Measurements from ENCODE around the gene VHLL. TPM values are rescaled to one million over a fixed set of nuclear protein-coding genes. Genes with fewer than 3 reads are reported as not detected.

Gene VHLL
- total and polyA plus RNA-seq, 2 of the 13 experiments (the other 11 are each of a cell fraction or from before 2014, with no cell fraction given): 0.24 TPM; not detected in 1

Other genes with a start within 250 kb of the VHLL start
- gene UBQLN4, start 245.5 kb downstream of the VHLL start, total RNA-seq (2016; rRNA removed; fragmentation: Illumina TruSeq; extraction: Trizol): 31.5 and 33.2 TPM in 2 replicates
- 39.8 and 42.0 TPM in 2 replicates for gene UBQLN4, start 245.5 kb downstream of the VHLL start, polyA plus RNA-seq (2011; rRNA removed)
- 66.4 and 84.0 TPM in 2 replicates for gene LAMTOR2, start 244.5 kb downstream of the VHLL start, total RNA-seq (2016; rRNA removed; fragmentation: Illumina TruSeq; extraction: Trizol)
- gene LAMTOR2, start 244.5 kb downstream of the VHLL start, polyA plus RNA-seq (2011; rRNA removed): 36.5 and 44.9 TPM in 2 replicates
- gene RAB25, start 238.1 kb downstream of the VHLL start, total RNA-seq (2016; rRNA removed; fragmentation: Illumina TruSeq; extraction: Trizol): 0.20 TPM in 1 of 2 replicates, not detected in the other
- 0.12 and 0.22 TPM in 2 replicates for gene RAB25, start 238.1 kb downstream of the VHLL start, polyA plus RNA-seq (2011; rRNA removed)
- 7.6 TPM in 2 replicates for gene MEX3A, start 216.8 kb downstream of the VHLL start, total RNA-seq (2016; rRNA removed; fragmentation: Illumina TruSeq; extraction: Trizol)
- 9.0 and 9.1 TPM in 2 replicates for gene MEX3A, start 216.8 kb downstream of the VHLL start, polyA plus RNA-seq (2011; rRNA removed)
- gene LMNA, start 184.6 kb downstream of the VHLL start, total RNA-seq (2016; rRNA removed; fragmentation: Illumina TruSeq; extraction: Trizol): 190 and 225 TPM in 2 replicates
- 107 and 110 TPM in 2 replicates for gene LMNA, start 184.6 kb downstream of the VHLL start, polyA plus RNA-seq (2011; rRNA removed)
- 0.09 TPM in 1 of 2 replicates, not detected in the other for gene SEMA4A, start 145.7 kb downstream of the VHLL start, total RNA-seq (2016; rRNA removed; fragmentation: Illumina TruSeq; extraction: Trizol)
- gene SEMA4A, start 145.7 kb downstream of the VHLL start, polyA plus RNA-seq (2011; rRNA removed): 0.14 and 0.20 TPM in 2 replicates
- gene SLC25A44, start 105.2 kb downstream of the VHLL start, total RNA-seq (2016; rRNA removed; fragmentation: Illumina TruSeq; extraction: Trizol): 10.7 and 12.4 TPM in 2 replicates
- gene SLC25A44, start 105.2 kb downstream of the VHLL start, polyA plus RNA-seq (2011; rRNA removed): 13.4 and 14.3 TPM in 2 replicates
- gene PMF1, start 86.3 kb downstream of the VHLL start, total RNA-seq (2016; rRNA removed; fragmentation: Illumina TruSeq; extraction: Trizol): 89.0 and 94.7 TPM in 2 replicates
- 68.4 and 72.5 TPM in 2 replicates for gene PMF1, start 86.3 kb downstream of the VHLL start, polyA plus RNA-seq (2011; rRNA removed)
- 0.62 TPM in 1 of 2 replicates, not detected in the other for gene BGLAP, start 57.1 kb downstream of the VHLL start, total RNA-seq (2016; rRNA removed; fragmentation: Illumina TruSeq; extraction: Trizol)
- gene BGLAP, start 57.1 kb downstream of the VHLL start, polyA plus RNA-seq (2011; rRNA removed): 1.4 and 1.6 TPM in 2 replicates
- 0.14 and 0.82 TPM in 2 replicates for gene PAQR6, start 51.3 kb downstream of the VHLL start, total RNA-seq (2016; rRNA removed; fragmentation: Illumina TruSeq; extraction: Trizol)
- 1.4 and 2.0 TPM in 2 replicates for gene PAQR6, start 51.3 kb downstream of the VHLL start, polyA plus RNA-seq (2011; rRNA removed)
- 63.3 and 84.0 TPM in 2 replicates for gene SMG5, start 16.5 kb downstream of the VHLL start, total RNA-seq (2016; rRNA removed; fragmentation: Illumina TruSeq; extraction: Trizol)
- gene SMG5, start 16.5 kb downstream of the VHLL start, polyA plus RNA-seq (2011; rRNA removed): 50.5 and 65.4 TPM in 2 replicates
- 1.0 and 1.9 TPM in 2 replicates for gene TMEM79, start 15.0 kb downstream of the VHLL start, total RNA-seq (2016; rRNA removed; fragmentation: Illumina TruSeq; extraction: Trizol)
- 0.99 and 1.2 TPM in 2 replicates for gene TMEM79, start 15.0 kb downstream of the VHLL start, polyA plus RNA-seq (2011; rRNA removed)
- 39.1 and 75.8 TPM in 2 replicates for gene GLMP, start 3.6 kb downstream of the VHLL start, total RNA-seq (2016; rRNA removed; fragmentation: Illumina TruSeq; extraction: Trizol)
- 41.4 and 44.6 TPM in 2 replicates for gene GLMP, start 3.6 kb downstream of the VHLL start, polyA plus RNA-seq (2011; rRNA removed)
- gene CCT3, start 39.0 kb upstream of the VHLL start, total RNA-seq (2016; rRNA removed; fragmentation: Illumina TruSeq; extraction: Trizol): 615 and 870 TPM in 2 replicates
- 301 and 319 TPM in 2 replicates for gene CCT3, start 39.0 kb upstream of the VHLL start, polyA plus RNA-seq (2011; rRNA removed)
- 1.6 and 2.6 TPM in 2 replicates for gene TSACC, start 39.2 kb upstream of the VHLL start, total RNA-seq (2016; rRNA removed; fragmentation: Illumina TruSeq; extraction: Trizol)
- gene TSACC, start 39.2 kb upstream of the VHLL start, polyA plus RNA-seq (2011; rRNA removed): 1.5 and 1.6 TPM in 2 replicates
- 19.9 and 73.5 TPM in 2 replicates for gene RHBG, start 69.9 kb upstream of the VHLL start, total RNA-seq (2016; rRNA removed; fragmentation: Illumina TruSeq; extraction: Trizol)
- 61.8 and 90.0 TPM in 2 replicates for gene RHBG, start 69.9 kb upstream of the VHLL start, polyA plus RNA-seq (2011; rRNA removed)
- gene MEF2D, start 201.5 kb upstream of the VHLL start, total RNA-seq (2016; rRNA removed; fragmentation: Illumina TruSeq; extraction: Trizol): 1.3 and 1.6 TPM in 2 replicates
- gene MEF2D, start 201.5 kb upstream of the VHLL start, polyA plus RNA-seq (2011; rRNA removed): 3.9 and 4.8 TPM in 2 replicates